Vagina (tissue), 2 donors: ENCODE data around the gene SPATA31A6.
"Not testable (repeated sequence)": the region's sequence is repeated elsewhere in the genome, so short reads cannot be mapped to it uniquely, and the experiment has no call there.

ENCODE experiments used
- CTCF ChIP-seq, 3 experiments: fragments of 450-650 bp in 2 of 3; fragments of 200-600 bp in 1 of 3; sonication (generic) in 1 of 3; IDR thresholded peaks; one replicate each; pipeline ENCODE4 v1.5.1; 2017 to 2019; ENCODE audit warnings: antibody characterized with exemption in 3 of 3, mild to moderate bottlenecking in 2 of 3, moderate library complexity in 2 of 3
- POLR2A ChIP-seq, 2 donors: fragments of 450-650 bp; IDR thresholded peaks; one replicate each; pipeline ENCODE4 v1.6.1; 2017; ENCODE audit warnings: antibody characterized with exemption in 2 of 2, mild to moderate bottlenecking in 2 of 2, moderate library complexity in 2 of 2

DNA sequence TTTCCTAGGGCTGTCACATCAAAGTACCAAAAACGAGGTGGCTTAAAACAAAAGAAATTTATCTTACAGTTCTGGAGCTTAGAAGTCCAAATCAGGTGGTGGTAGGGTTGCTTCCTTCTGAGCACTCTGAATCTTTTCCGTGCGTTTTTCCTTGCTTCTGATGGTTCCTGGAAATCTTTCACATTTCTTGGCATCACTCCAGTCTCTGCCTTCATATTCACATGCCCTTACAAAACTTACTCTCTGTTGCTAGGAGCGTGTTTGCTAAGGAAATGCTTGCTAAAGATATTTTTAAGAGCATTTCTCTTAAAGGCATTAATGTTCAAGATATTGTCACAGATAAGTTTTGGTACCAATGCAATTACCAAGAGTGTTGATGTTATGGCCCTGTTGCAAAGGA lies 49.6 kb downstream of the SPATA31A6 start:
- TF ChIP-seq CTCF, POLR2A (IDR thresholded peaks at IDR 0.05): not testable (repeated sequence)
